ENCODE data around the gene PSMG3.

GRCh38 chr7:1588978-1589377, 19.1 kb upstream of the PSMG3 start:
- no peak for TF ChIP-seq POLR2A (IDR thresholded peaks at IDR 0.05)
- no peak for TF ChIP-seq CTCF (IDR thresholded peaks at IDR 0.05)
